Measurements from ENCODE around the gene ELAC2. TPM values are rescaled to one million over a fixed set of nuclear protein-coding genes. Genes with fewer than 3 reads are reported as not detected.

Gene ELAC2
- total RNA-seq, 4 donors from 2014 or later: 60.8 to 89.5 (median 77.9) TPM

DNA sequence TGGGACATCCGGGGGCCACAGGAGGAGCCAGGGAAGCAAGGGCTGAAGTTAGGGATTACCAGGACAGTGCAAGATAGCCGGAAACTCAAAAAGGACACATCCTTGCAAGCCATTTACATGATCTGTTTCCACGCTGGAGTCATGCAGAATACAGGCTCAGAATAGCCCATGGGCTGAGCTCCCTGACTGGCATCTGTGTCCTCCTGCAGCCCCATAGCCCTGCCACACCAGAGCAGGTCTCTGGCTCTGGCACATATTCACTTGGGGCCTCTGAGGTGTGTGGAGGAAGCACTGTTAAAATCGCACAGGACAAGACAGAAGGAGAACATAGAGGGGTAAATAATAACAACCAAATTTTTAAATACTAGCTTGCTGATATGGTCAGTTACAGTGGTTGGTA, 65.8 kb downstream of the ELAC2 start:
- no peak for DNase-seq (ENCODE audit: low spot score)
- ATAC-seq (ENCODE audit: low FRiP score): no peak

DNA sequence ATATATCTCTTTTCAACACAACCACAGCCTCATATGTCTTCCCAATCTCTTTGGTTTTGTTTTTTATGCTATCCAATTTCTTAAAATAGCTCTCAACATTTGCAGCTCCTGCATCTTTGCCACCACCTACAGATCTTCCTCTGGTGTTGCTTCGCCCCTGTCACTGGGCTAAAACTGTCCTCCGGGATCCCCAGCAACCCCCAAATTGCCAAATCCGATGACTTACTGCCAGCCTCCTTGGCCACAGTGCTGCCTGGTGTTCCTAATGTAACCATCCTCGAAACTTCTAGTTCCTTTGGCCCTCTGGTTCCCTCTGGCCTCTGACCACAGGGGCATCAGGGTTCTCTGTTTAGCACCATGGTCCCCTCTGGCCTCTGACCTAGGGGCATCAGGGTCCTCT, 70.8 kb downstream of the ELAC2 start:
- no peak for DNase-seq (ENCODE audit: low spot score)
- TF ChIP-seq, protein P1, sequence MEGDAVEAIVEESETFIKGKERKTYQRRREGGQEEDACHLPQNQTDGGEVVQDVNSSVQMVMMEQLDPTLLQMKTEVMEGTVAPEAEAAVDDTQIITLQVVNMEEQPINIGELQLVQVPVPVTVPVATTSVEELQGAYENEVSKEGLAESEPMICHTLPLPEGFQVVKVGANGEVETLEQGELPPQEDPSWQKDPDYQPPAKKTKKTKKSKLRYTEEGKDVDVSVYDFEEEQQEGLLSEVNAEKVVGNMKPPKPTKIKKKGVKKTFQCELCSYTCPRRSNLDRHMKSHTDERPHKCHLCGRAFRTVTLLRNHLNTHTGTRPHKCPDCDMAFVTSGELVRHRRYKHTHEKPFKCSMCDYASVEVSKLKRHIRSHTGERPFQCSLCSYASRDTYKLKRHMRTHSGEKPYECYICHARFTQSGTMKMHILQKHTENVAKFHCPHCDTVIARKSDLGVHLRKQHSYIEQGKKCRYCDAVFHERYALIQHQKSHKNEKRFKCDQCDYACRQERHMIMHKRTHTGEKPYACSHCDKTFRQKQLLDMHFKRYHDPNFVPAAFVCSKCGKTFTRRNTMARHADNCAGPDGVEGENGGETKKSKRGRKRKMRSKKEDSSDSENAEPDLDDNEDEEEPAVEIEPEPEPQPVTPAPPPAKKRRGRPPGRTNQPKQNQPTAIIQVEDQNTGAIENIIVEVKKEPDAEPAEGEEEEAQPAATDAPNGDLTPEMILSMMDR (IDR thresholded peaks at IDR 0.05): no peak
- no peak for ATAC-seq (ENCODE audit: low FRiP score)

More for the DNA sequence above, 65.8 kb downstream of the ELAC2 start:
- TF ChIP-seq, protein P1 (IDR thresholded peaks at IDR 0.05): no peak

Other genes starting within 250 kb of the ELAC2 start
- 10 to 100 TPM in 1 of 4 donors, 1 to 10 TPM in 3; 3.6 to 22.5 (median 7.2) TPM for gene ARHGAP44, start 228.5 kb downstream of the ELAC2 start, total RNA-seq

Measured in omental fat pad (tissue), 4 donors.